Mesothelial cell of epicardium (in vitro differentiated cells): ENCODE results near the gene FAM25G. TPM values are rescaled to one million over a fixed set of nuclear protein-coding genes. Genes with fewer than 3 reads are reported as not detected.

ENCODE experiments used
- DNase-seq, 2 experiments: peaks; one replicate each; pipeline ENCODE4 v3.0.0; 2021; ENCODE audit warnings: low spot score in 2 of 2; ENCODE audit not compliant: unreplicated experiment in 2 of 2
- H3K27ac Mint-ChIP-seq: 2 replicates; pipeline ENCODE4 v1.8.0; 2021; ENCODE audit warnings: mixed read lengths
- H3K27me3 Mint-ChIP-seq: 2 replicates; pipeline ENCODE4 v1.8.0; 2021; ENCODE audit warnings: low read depth, mixed read lengths
- H3K36me3 Mint-ChIP-seq: 2 replicates; pipeline ENCODE4 v1.8.0; 2021; ENCODE audit warnings: mixed read lengths
- H3K4me1 Mint-ChIP-seq: 2 replicates; pipeline ENCODE4 v1.8.0; 2021; ENCODE audit warnings: mixed read lengths
- H3K4me3 Mint-ChIP-seq: 2 replicates; pipeline ENCODE4 v1.8.0; 2021; ENCODE audit warnings: mild to moderate bottlenecking, moderate library complexity, mixed read lengths
- H3K9me3 Mint-ChIP-seq: 2 replicates; pipeline ENCODE4 v1.8.0; 2021; ENCODE audit warnings: mixed read lengths
- CTCF ChIP-seq: fragments of 200-600 bp; sonication (generic); IDR thresholded peaks from one replicate; pipeline ENCODE4 v1.5.0; 2021; ENCODE audit warnings: antibody characterized with exemption; ENCODE audit not compliant: unreplicated experiment
- total RNA-seq: library from RNA; stranded (reverse); gene quantifications from 3 replicates; pipeline ENCODE4 v1.2.1, GENCODE V29; 2021

Gene FAM25G
- total RNA-seq, 1 donor from 2014 or later: not detected

GRCh38 chr10:47440207-47440606, 51.3 kb downstream of the FAM25G start:
- no peak overlapping the region for H3K4me3 Mint-ChIP-seq
- peaks cover 15% of the 10 kb centered on the region for H3K27me3 Mint-ChIP-seq
- H3K4me1 Mint-ChIP-seq: no peaks in the 10 kb centered on the region
- H3K27ac Mint-ChIP-seq: no peak overlapping the region
- H3K9me3 Mint-ChIP-seq: peaks cover 20% of the 10 kb centered on the region
- TF ChIP-seq CTCF: no peak
- no peaks in the 10 kb centered on the region for H3K36me3 Mint-ChIP-seq
- DNase-seq: no peak

- TF ChIP-seq CTCF: peak; percentile 5
- peaks cover 17% of the 10 kb centered on the region for H3K27me3 Mint-ChIP-seq
Measured at GRCh38 chr10:47438857-47439474, 52.5 kb downstream of the FAM25G start.

More at GRCh38 chr10:47438857-47439474, 52.5 kb downstream of the FAM25G start:
- Mint-ChIP-seq H3K9me3 (peaks cover 26% of the 10 kb centered on the region), H3K4me3 (no peak overlapping the region), H3K27ac (no peak overlapping the region), H3K36me3 (no peaks in the 10 kb centered on the region), H3K4me1 (no peaks in the 10 kb centered on the region)
- no peak for DNase-seq

Other genes with a start within 250 kb of the FAM25G start
- gene GDF10, start 191.5 kb downstream of the FAM25G start, total RNA-seq: 1.7 to 2.1 TPM (median 1.8 TPM) in 3 replicates
- gene GDF2, start 169.2 kb downstream of the FAM25G start, total RNA-seq: not detected in 3 replicates
- gene RBP3, start 143.3 kb downstream of the FAM25G start, total RNA-seq: not detected in 3 replicates
- gene ZNF488, start 107.4 kb downstream of the FAM25G start, total RNA-seq: 0.96 to 1.4 TPM (median 0.99 TPM) in 3 replicates
- gene ANXA8, start 7.6 kb downstream of the FAM25G start, total RNA-seq: 2.0 to 2.8 TPM (median 2.3 TPM) in 3 replicates
- 21.7 to 24.0 TPM (median 22.2 TPM) in 3 replicates for gene AGAP9, start 31.9 kb upstream of the FAM25G start, total RNA-seq